Measurements from ENCODE around the gene SRRM3. TPM values are rescaled to one million over a fixed set of nuclear protein-coding genes. Genes with fewer than 3 reads are reported as not detected.

Gene SRRM3
- total RNA-seq, 1 donor from 2014 or later, result 4.0 TPM

DNA sequence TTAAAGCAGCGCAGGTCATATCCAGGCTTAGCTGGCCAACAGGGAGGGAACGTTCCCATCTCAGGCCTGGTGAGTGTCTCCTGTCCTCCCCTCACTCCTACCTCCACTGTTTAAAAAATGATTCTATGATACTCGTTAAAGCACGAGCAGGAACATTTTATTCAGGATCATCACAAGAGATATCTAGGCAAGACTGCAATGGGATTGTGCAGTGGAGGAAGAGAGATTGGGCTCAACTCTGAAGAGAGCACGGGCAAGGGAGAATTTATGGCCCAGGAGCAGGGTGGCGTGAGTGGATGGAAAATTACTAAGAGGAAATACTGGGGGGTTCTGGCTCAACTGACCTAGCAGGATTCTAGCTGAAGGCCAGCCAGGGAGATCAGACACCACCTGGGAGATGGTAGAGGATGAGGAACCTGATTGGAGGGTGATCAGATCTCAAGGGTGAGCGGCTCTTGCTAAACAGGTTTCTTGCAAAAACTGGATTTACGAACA is 91.8 kb downstream of the SRRM3 start:
- Mint-ChIP-seq H3K9me3 (no peaks in the 10 kb centered on the region), H3K27ac (peak overlapping the region; percentile 88), H3K27me3 (peaks cover 4% of the 10 kb centered on the region), H3K4me3 (peak overlapping the region; percentile 49), H3K4me1 (ENCODE audit: unreplicated experiment) (peaks cover 31% of the 10 kb centered on the region), H3K36me3 (no peaks in the 10 kb centered on the region)
- TF ChIP-seq, protein P1, sequence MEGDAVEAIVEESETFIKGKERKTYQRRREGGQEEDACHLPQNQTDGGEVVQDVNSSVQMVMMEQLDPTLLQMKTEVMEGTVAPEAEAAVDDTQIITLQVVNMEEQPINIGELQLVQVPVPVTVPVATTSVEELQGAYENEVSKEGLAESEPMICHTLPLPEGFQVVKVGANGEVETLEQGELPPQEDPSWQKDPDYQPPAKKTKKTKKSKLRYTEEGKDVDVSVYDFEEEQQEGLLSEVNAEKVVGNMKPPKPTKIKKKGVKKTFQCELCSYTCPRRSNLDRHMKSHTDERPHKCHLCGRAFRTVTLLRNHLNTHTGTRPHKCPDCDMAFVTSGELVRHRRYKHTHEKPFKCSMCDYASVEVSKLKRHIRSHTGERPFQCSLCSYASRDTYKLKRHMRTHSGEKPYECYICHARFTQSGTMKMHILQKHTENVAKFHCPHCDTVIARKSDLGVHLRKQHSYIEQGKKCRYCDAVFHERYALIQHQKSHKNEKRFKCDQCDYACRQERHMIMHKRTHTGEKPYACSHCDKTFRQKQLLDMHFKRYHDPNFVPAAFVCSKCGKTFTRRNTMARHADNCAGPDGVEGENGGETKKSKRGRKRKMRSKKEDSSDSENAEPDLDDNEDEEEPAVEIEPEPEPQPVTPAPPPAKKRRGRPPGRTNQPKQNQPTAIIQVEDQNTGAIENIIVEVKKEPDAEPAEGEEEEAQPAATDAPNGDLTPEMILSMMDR (conservative IDR thresholded peaks at IDR 0.05), result no peak
- no peak for DNase-seq (ENCODE audit: extremely low spot score, unreplicated experiment)

DNA sequence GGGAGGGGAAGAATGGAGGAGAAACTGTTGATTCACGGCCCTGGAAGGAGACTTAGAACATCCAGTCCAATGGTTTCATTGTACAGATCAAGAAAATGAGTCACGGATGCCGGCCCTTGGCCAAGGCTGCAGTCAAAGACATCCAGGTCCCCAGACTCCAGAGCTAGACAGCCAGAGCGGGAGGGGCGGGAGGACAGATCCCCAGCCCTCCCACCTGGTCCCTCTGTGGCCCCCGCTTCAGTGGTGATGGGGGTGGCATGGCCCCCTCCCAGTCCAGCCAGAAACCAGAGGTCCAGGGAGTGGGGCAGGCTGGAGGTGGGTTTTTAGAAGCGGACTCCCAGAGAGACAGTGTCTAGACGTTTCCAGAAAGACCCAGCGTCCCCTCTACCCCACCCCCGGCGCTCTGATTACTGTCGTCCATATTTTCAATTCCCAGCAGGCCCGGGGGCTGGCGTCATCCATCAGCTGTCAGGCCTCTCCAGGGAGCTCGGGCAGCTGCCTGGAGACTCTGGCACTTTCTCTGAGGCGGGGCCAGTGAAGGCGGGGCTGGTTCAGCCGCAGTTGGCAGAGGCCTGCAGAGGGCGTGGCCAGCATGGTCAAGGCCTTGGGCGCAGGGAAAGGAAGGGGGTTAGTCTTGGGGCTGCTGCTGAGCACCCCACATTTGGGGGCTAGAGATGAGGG is 92.8 kb downstream of the SRRM3 start:
- H3K27me3 Mint-ChIP-seq, result peaks cover 4% of the 10 kb centered on the region
- TF ChIP-seq, protein P1 (conservative IDR thresholded peaks at IDR 0.05), result no peak
- peak overlapping the region; percentile 88 for H3K27ac Mint-ChIP-seq
- H3K36me3 Mint-ChIP-seq, result no peaks in the 10 kb centered on the region
- H3K9me3 Mint-ChIP-seq, result no peaks in the 10 kb centered on the region
- no peak for DNase-seq (ENCODE audit: extremely low spot score, unreplicated experiment)
- no peak overlapping the region for H3K4me3 Mint-ChIP-seq
- peaks cover 31% of the 10 kb centered on the region for H3K4me1 Mint-ChIP-seq (ENCODE audit: unreplicated experiment)

DNA sequence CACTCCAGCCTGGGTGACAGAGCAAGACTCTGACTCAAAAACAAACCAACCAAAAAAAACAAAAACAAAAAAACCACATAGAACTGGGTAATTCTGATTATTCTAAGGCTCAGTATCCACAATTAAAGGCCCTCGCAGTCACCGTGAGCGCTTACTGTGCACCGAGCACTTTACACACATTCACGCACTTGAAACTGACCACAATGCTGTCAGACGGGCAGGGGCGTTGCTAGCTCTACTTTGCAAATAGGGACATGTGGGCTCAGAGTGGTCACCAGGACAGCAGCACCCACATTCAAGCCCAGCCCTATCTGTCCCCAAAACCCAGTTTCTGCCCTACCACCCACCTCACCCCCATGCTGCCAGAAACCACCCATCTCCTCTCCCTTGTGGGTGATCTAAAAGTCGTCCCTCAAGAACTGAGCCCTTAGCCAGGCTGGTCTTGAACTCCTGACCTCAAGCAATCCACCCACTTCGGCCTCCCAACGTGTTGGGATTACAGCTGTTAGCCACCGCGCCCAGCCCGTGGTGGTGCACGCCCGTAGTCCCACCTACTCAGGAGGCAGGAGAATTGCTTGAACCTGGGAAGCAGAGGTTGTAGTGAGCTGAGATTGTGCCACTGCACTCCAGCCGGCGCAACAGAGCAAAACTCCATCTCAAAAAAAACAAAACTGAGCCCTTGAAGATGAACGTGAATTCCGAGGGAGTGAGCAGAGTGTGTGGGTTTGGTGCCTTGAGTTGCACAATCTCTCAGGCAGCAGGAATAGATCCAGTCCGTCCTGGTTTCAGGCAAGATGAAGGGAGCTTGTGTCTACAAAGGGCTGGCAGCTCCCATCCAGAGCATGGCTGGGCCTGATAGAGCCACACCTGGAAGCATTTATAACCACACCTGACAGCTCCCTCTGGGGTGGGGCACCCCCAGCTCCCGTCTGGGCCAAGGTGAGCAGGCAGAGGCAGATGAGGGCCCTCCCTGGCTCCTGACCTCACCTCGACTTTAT is 95.3 kb downstream of the SRRM3 start:
- Mint-ChIP-seq H3K9me3 (no peaks in the 10 kb centered on the region), H3K36me3 (no peaks in the 10 kb centered on the region), H3K4me3 (peak overlapping the region; percentile 69), H3K4me1 (ENCODE audit: unreplicated experiment) (peaks cover 24% of the 10 kb centered on the region), H3K27me3 (no peaks in the 10 kb centered on the region), H3K27ac (peak overlapping the region; percentile 90)
- no peak for DNase-seq (ENCODE audit: extremely low spot score, unreplicated experiment)
- TF ChIP-seq, protein P1 (conservative IDR thresholded peaks at IDR 0.05), result no peak

DNA sequence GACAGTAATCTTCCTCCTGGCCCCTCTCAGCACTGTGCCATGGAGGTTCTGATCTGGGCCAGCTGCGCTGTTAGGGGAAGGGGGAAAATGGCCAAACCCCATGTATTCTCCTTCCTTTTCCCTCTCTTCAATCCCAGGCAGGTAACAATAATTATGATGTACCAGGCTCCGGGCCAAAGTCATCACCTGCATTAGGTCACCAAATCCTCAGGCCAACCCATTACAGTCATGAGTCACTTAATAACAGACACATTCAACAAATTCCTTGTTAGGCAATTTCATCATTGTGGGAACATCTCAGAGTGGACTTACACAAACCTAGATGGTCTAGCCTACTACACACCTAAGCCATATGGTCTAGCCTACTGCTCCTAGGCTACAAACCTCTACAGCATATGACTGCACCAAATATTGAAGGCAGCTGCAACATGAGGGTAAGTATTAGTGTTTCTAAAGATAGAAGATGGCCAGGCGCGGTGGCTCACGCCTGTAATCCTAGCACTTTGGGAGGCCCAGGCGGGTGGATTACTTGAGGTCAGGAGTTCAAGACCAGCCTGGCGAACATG is 98.6 kb downstream of the SRRM3 start:
- Mint-ChIP-seq H3K27me3 (no peaks in the 10 kb centered on the region), H3K9me3 (no peaks in the 10 kb centered on the region), H3K27ac (peak overlapping the region; percentile 77), H3K4me3 (peak overlapping the region; percentile 54), H3K4me1 (ENCODE audit: unreplicated experiment) (peaks cover 27% of the 10 kb centered on the region), H3K36me3 (no peaks in the 10 kb centered on the region)
- TF ChIP-seq, protein P1 (conservative IDR thresholded peaks at IDR 0.05), result no peak
- no peak for DNase-seq (ENCODE audit: extremely low spot score, unreplicated experiment)

DNA sequence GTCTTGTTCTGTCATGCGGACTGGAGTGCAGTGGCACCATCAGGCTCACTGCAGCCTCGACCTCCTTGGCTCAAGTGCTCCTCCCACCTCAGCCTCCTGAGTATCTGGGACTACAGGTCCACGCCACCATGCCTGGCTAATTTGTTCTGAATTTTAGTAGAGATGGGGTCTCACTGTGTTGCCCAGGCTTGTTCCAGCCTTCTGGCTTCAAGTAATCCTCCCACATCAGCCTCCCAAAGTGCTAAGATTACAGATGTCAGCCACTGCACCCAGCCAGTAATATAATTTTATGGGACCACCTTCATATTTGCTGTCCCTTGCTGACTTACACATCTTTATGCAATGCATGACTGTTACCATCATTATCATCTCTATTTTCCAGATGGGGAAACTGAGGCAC is 99.3 kb downstream of the SRRM3 start:
- DNase-seq (ENCODE audit: extremely low spot score, unreplicated experiment), result no peak
- peaks cover 27% of the 10 kb centered on the region for H3K4me1 Mint-ChIP-seq (ENCODE audit: unreplicated experiment)
- H3K36me3 Mint-ChIP-seq, result no peaks in the 10 kb centered on the region
- H3K4me3 Mint-ChIP-seq, result no peak overlapping the region
- no peak overlapping the region for H3K27ac Mint-ChIP-seq
- TF ChIP-seq, protein P1 (conservative IDR thresholded peaks at IDR 0.05), result no peak
- no peaks in the 10 kb centered on the region for H3K9me3 Mint-ChIP-seq
- H3K27me3 Mint-ChIP-seq, result no peaks in the 10 kb centered on the region
